ENCODE measurements around the gene PLA2G4F.
A peak's percentile ranks its signal among the peaks of the same experiment; 100 is the strongest.

The PLA2G4F gene

DNA sequence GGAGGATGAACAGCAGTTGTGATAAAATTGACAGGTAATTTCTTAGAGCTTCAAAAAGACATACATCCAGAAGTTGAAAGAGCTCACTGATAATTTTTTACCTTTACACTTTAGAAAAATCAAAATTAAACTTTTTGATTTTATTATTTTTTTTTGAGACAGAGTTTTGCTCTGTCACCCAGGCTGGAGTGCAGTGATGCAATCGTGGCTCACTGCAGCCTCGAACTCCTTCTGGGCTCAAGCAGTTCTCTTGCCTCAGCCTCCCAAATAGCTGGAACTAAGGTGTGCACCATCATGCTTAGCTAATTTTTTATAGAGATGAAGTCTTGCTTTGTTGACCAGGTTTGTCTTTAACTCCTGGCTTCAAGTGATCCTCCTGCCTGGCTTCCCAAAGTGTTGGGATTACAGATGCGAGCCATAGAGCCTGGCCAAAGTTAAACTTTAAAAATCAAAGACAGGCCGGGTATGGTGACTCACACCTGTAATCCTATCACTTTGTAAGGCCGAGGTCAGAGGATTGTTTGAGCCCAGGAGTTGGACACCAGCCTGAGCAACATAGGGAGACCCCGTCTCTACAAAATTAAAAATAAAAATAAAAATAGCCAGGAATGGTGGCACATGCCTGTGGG is 21.7 kb downstream of the PLA2G4F start:
- H3K27ac ChIP-seq = peak overlapping the region; percentile 43
- no peak for DNase-seq (ENCODE audit: low read depth, low spot score)

DNA sequence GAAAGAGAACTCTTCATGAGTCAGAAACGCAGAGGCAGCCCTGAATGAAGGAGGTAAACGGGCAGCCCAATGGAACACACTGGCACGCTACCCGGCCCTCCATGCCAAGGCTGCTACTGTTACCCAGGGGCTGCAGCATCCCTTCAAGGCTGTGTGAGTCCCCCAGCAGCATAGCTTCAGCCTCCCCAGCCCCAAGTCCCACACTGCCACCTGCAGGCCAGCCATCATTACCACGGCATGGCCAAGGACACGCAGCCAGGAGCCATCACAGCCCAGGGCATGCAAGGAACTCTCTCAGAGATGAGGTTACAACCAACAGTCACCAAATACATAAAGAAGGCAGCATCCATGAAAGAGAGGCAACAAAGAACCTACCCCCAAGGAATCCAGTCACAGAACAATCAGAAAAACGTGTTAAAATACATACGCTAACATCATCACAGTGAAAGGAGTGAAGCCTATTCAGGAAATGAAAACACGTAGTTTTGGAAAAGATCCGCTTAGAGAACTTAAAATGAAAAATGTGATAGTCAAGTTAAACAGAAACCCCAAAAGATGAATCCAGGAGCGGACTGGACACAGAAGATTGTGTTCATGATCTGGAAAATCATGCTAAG is 22.4 kb downstream of the PLA2G4F start:
- DNase-seq (ENCODE audit: low read depth, low spot score) = no peak
- H3K27ac ChIP-seq = no peak overlapping the region

DNA sequence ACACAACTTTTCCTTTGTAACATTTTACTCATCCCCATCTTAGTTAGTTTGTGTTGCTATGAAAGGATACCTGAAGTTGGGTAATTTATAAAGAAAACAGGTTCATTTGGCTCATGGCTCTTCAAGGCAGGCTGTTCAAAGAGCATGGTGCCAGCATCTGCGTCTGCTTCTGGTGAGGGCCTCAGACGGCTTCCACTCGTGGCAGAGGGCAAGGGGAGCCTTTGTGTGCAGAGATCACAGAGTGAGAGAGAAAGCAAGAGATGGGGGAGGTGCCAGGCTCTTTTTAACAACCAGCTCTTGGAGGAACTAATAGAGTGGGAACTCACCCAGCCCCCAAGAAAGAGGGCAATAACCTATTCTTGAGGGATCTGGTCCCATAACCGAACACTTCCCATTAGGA is 23.1 kb downstream of the PLA2G4F start:
- H3K27ac ChIP-seq = no peak overlapping the region
- no peak for DNase-seq (ENCODE audit: low read depth, low spot score)

GRCh38 chr15:42131826-42132806 is 24.3 kb downstream of the PLA2G4F start:
- no peak for DNase-seq (ENCODE audit: low read depth, low spot score)
- H3K27ac ChIP-seq = peak overlapping the region; percentile 40

DNA sequence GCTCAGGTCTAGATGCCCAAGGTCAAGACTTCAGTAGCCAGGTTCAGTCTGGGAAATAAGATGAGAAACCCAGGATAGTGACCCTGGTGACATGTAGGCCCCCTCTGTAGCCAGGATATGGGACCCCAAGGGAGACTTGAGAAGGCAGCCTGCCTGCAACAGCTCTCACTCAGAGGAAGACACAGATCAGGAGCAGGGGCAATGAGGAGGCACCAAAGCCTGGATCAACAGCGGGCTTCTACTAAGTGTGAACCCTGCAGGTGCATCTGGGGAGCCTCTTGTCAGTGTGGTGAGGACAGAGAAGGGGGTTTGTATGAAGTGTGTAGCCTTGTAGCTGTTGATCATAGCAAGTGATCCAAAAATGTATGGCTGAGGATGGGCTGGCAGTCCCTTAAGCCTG is 25.4 kb downstream of the PLA2G4F start:
- DNase-seq (ENCODE audit: low read depth, low spot score) = no peak
- no peak overlapping the region for H3K27ac ChIP-seq

GRCh38 chr15:42130246-42130986 is 26.0 kb downstream of the PLA2G4F start:
- DNase-seq (ENCODE audit: low read depth, low spot score) = no peak
- no peak overlapping the region for H3K27ac ChIP-seq

DNA sequence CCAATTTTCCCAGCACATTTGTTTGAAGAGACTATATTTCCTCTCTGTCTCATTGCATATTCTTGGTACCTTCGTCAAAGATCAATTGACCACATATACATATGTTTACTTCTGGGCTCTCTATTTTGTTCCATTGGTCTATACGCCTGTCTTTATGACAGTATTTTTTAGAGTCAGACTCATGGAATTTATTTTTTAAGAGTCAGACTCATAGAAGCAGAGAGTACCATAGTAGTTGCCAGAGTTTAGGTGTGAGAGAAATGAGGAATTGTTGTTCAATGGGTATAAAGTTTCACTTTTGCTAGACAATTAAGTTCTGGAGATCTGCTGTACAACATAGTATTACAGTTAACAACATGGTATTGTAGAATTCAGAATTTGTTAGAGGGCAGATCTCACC is 27.1 kb downstream of the PLA2G4F start:
- DNase-seq (ENCODE audit: low read depth, low spot score) = no peak
- no peak overlapping the region for H3K27ac ChIP-seq

- no peak for DNase-seq (ENCODE audit: low read depth, low spot score)
- H3K27ac ChIP-seq = no peak overlapping the region
These were observed 28.0 kb downstream of the PLA2G4F start for GRCh38 chr15:42128476-42128875.

GRCh38 chr15:42123546-42123945 is 32.9 kb downstream of the PLA2G4F start:
- no peak for DNase-seq (ENCODE audit: low read depth, low spot score)
- no peak overlapping the region for H3K27ac ChIP-seq

DNA sequence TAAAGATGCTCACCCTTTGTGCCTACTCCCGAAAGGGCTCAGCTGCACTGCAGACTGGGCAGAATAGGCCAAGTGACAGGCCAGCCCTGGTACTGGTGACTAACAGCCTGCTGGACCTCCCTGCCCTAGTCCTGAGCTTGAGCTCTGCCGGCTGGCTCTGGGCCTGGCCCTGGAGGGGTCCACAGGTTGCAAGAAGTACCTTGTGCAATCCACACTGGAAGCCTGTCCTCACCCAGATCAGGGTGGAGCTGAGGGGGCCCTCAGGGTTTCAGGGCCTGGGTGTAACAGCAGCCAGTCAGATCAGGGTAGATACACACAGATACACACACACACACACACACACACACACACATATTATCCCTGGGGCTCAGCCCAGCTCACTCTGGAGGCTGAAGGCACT is 34.8 kb downstream of the PLA2G4F start:
- no peak overlapping the region for H3K27ac ChIP-seq
- no peak for DNase-seq (ENCODE audit: low read depth, low spot score)

DNA sequence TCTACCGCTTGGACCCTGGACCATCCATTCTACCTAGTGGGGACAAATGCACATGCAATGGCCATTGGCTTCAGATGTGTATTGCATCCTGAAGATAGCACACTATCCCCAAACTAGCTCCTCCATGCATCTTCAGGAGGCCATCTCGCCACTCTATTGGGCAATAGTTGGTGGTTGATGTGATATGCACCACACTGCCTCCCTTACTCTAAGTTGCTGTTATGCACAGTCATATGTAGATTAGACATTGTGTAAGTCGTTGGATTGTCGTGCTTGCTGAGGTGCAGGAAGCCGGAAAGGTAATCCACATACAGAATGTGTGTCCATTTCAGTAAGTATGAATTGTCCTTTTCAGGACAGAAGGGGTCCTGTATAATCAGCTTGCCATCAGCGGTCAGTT is 35.4 kb downstream of the PLA2G4F start:
- DNase-seq (ENCODE audit: low read depth, low spot score) = no peak
- no peak overlapping the region for H3K27ac ChIP-seq

DNA sequence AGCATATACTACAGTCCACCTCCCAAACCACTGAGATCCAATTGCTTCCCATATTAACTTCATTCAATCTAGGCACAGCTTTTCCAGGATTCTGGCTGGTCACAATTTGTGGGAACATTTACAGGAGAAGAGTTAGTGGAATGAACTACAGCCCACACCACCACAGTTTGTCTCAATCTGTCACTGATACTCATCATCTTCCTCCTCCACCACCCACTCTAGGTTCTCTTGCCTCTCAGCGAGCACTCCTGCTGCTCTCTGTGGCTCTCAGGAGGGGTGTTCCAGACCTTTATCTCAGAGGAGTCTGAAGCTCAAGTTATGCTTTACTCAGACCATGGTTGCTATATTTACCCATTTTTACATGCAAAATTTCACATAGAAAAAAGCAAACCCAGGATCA is 36.2 kb downstream of the PLA2G4F start:
- no peak for DNase-seq (ENCODE audit: low read depth, low spot score)
- no peak overlapping the region for H3K27ac ChIP-seq

DNA sequence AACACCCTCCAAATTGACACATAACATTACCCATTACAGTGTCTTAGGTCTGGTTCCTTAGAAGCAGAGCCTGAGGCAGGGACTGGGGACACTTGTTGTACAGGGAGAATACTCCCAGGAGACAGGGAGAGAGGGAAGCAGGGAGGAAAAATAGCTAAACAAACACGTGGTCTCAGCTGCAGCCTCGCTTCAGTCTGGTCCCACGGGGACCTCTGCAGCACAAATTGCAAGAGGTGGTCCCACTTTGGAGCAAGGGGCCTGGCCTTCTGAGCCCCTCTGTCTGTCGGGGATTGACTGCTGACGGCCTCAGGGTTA is 37.0 kb downstream of the PLA2G4F start:
- no peak overlapping the region for H3K27ac ChIP-seq
- no peak for DNase-seq (ENCODE audit: low read depth, low spot score)

GRCh38 chr15:42118650-42119445 is 37.6 kb downstream of the PLA2G4F start:
- no peak for DNase-seq (ENCODE audit: low read depth, low spot score)
- no peak overlapping the region for H3K27ac ChIP-seq

DNA sequence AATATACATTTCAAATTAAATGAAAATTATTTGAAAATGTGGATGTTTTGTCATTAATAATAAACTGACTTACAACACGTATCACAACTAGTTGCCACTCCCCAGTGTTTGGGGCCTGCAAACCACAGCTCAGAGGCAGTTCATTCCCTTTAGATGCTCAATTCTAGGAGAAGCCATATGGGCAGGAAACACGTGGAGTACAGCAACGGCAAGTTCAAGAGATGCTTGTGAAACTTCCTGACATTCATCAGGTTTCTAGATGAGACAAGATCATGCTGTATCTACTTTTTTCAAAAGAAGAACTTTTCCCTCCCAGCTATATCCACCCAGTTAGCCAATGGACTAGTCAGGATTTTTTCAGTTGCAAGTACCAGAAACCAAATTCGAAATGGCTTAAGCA is 44.5 kb downstream of the PLA2G4F start:
- DNase-seq (ENCODE audit: low read depth, low spot score) = no peak

DNA sequence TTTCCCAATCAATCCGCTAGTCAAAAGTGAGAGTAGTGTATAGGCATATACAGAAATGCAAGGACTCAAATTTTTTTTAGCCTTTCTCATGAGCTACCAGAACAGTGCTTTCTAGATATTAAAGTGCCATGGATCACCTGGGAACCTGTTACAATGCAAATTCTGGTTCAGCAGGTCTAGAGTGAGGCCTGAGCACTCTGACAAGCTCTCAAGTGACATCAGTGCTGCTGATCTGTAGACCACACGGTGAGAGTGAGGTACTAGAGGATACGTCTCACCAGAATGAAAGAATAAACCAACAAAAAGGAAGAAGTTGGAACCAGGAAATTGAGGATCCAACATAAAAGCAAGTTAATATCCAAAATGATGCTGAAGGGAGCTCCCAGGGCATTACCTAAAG is 46.1 kb downstream of the PLA2G4F start:
- DNase-seq (ENCODE audit: low read depth, low spot score) = no peak
- H3K27ac ChIP-seq = no peak overlapping the region

More for the DNA sequence above, 44.5 kb downstream of the PLA2G4F start:
- H3K27ac ChIP-seq = no peak overlapping the region

DNA sequence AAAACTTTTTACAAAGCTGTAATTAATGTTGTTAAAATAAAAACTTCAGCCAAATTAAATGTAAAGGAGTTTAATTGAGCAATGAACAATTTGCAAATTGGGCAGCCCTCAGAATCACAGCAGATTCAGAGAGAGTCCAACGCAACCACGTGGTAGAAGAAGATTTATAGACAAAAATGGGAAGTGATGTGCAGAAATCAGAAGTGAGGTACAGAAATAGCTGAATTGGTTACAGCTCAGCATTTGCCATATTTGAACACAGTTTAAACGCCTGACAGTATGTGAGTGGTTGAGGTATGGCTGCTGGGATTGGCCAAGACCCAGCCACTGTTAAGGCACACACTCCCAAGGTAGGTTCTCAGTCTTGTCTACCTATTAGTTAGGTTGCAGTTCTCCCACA is 47.6 kb downstream of the PLA2G4F start:
- DNase-seq (ENCODE audit: low read depth, low spot score) = no peak
- H3K27ac ChIP-seq = no peak overlapping the region

- peak overlapping the region; percentile 33 for H3K27ac ChIP-seq
- DNase-seq (ENCODE audit: low read depth, low spot score) = no peak
These were observed 48.2 kb downstream of the PLA2G4F start for GRCh38 chr15:42108189-42108588.

GRCh38 chr15:42107473-42107872 is 49.0 kb downstream of the PLA2G4F start:
- peak overlapping the region; percentile 33 for H3K27ac ChIP-seq
- DNase-seq (ENCODE audit: low read depth, low spot score) = no peak

- no peak overlapping the region for H3K27ac ChIP-seq
- no peak for DNase-seq (ENCODE audit: low read depth, low spot score)
These were observed 50.1 kb downstream of the PLA2G4F start for GRCh38 chr15:42106288-42106687.
